HG03432 (cell line): Measurements from ENCODE around the gene KAT8.
A peak's percentile ranks its signal among the peaks of the same experiment; 100 is the strongest.
"Not testable (repeated sequence)": the region's sequence is repeated elsewhere in the genome, so short reads cannot be mapped to it uniquely, and the experiment has no call there.

Experiments used
- ATAC-seq: cut with Tn5 transposase; IDR thresholded peaks from one replicate; pipeline ENCODE4 v1.9.1; 2021; ENCODE audit warnings: mild to moderate bottlenecking, moderate library complexity; ENCODE audit not compliant: unreplicated experiment

The KAT8 gene

DNA sequence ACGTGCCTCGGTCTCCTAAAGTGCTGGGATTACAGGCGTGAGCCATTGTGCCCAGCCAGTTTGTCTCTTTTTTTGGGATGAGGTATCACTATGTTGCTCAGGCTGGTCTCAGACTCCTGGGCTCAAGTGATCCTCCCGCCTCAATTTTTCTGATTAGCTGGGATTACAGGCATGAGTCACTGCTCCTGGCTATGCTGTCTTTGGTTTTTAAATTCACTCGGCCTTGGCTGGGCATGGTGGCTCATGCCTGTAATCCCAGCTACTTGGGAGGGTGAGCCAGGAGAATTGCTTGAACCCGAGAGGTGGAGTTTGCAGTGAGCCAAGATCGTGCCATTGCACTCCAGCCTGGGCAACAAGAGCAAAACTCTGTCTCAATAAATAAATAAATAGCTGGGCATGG is 27.0 kb downstream of the KAT8 start:
- not testable (repeated sequence) for ATAC-seq

DNA sequence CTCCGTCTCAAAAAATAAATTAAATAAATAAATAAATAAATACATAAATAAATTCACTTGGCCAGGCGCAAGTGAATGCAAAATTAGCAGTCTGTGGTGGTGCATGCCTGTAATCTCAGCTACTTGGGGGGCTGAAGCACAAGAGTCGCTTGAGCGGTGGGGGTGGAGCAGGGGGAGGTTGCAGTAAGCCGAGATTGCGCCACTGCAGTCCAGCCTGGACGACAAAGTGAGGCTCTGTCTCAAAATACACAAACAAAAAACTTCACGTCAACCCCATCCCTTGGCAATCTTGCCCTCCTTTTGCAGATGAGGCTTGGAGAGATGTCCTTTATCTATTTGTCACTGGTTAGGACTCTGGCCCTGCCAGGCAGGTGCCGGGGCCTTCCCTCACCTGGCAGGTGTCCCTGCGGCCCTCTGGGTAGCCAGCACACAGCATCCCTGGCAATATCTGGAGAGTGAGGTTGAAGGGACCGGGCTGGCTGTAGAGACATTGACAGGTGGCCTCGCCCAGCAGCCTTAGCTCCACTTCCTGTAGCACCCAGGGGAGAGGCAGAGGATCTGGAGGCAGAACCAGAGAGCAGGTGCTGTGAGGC is 28.0 kb downstream of the KAT8 start:
- ATAC-seq: no peak

DNA sequence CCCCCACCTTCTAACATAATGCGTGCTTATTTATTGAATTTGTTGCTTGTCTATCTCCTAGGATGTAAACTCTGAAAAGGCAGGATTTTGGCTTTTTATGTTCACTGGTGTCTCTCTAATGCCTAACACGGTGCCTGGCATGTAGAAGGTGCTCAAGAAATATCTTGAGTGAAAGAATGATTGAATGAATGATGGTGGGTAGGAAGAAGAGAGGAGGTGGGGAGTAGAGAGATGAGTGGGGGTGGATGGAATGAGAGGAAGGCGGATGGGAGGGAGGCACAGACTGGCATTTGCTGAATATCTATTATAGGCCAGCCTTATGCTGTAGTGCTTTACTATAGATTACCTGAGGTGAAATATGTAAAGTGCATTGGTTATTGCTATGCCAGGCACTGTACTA is 30.1 kb downstream of the KAT8 start:
- no peak for ATAC-seq

DNA sequence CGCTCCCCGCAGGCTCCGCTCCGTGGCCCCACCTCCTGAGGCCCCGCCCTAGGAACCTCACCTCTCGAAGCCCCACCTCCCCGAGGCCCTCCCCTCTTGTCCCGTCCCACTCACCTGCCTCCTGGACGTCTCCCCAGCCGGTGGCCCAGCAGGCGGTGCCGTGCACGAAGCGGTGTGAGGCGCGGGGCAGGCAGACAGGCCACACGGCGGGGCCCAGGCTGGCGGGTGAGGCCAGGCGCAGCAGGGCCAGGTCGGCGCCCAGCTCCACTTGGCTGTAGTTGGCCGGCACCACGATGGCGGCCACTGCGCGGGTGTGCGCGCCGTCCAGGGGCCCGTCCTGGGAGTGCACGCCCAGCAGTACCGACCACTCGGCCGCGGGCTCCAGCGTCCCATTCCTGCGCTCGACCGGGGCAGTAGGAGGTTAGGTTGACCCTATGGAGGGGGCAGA is 30.8 kb downstream of the KAT8 start:
- no peak for ATAC-seq

DNA sequence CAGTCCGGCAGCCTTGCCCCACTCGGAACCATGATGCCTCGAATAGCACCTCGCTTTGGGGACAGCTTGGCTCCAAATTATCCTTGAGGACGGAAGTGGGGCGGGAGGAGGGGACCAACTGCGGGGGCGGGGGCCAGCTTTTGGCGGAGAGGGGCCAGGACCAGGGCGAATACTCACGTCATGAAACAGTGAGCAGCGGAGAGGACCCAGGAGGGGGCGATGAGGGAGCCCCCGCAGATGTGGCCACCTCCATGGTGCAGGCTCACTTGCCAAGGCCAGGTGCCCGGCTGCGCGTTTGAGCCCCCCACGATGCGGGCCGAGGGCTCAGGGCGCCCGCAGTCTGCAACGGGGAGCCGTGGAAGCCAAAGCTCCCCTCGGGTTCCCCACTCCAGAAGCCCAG is 31.4 kb downstream of the KAT8 start:
- no peak for ATAC-seq

DNA sequence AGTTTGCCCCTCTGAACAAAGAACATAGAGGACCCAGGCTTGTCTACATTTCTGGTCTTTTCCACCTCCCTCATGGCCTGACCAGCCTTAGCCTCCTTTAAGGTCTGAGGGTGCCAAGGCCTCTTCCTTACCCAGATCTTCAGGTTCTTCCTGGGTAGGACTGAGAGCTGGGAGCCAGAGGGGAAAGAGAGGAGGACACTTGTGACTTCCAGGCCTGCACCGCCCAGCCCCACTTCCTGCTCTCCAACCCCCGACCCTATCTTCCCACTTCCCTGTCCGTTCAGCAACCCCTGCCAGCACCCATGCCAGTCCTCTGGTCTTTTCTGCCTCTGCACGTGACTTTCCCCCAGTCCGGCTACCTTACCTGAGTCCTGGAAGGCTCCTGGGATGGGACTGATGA is 31.9 kb downstream of the KAT8 start:
- ATAC-seq: no peak

DNA sequence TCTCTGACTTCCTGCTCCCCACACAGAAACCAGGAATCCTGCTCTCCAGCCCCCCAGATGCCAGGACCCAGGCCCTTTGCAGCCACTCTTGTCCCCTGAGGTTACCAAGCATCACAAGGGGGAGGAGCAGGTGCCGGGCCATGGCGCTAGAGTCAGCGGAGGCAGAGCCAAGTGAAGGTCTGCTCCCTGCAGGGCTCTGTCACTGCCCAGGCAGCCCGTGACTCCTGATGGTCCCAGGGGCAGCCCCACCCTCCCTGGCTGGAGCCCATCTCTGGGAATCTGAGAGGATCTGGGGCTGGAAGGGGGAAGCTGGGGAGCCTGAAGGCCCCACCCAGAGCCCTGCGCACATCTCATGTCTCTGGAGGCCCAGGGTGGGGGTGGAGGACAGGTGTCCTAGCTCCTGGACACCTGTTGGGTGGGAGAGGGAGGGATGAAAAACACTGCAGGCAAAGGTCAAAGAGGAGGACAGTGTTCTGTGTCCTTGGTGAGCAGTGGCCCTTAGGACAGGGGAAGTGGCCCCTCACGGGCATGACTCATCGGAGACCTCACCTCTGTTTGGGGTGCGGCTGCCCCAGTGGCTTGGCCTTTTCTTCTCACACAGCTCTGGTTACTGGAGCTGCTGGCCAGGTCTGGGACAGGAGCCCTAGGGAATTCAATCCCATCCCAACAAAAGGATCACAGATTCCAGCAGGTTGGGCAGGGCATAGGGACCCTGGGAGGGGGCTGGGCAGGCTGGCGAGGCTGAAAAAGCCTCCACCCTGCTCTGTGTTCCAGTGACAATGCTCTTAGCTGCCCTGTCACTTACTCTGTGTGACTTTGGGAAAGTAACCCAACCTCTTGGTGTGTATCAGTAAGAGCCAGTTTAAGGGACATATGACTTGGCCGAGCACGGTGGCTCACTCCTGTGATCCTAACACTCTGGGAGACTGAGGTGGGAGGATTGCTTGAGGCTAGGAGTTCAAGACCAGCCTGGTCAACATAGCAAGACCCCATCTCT is 32.7 kb downstream of the KAT8 start, which contains the start of gene PRSS36:
PRSS36 (minus strand) TSS at position 173 of the 997 bp plus-strand sequence; CDS start at position 142, 31 bp downstream.
- ATAC-seq: no peak

DNA sequence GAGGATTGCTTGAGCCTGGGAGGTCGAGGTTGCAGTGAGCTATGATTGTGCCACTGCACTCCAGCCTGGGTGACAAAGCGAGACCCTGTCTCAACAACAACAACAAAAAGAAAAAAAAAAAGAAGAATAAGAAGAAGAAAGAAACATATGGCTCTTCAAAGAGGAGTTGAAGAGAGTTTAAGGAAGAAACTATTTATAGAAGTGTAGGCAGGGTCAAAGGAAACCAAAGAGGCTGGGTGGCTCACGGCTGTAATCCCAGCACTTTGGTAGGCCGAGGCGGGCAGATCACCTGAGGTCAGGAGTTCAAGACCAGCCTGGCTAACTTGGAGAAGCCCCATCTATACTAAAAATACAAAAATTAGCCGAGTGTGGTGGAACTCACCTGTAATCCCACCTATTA is 33.5 kb downstream of the KAT8 start:
- ATAC-seq: not testable (repeated sequence)

DNA sequence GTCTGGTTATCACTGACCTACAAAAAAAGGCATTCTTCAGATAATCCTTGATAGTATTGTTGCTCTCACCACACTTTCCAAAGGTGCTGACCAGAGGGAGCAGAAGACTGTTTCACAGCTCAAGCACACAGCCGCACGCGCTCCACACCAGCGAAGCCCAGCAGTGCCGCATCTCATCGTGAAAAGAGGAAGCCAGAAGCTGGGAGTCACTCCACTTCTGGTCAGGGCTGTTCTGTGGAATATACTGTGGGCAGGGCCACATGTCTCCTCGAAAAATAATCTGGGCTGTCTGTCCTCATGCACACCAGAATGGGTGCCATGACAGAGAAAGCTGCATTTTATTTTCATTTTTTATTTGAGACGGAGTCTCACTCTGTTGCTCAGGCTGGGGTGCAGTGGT is 39.7 kb downstream of the KAT8 start:
- ATAC-seq: no peak

DNA sequence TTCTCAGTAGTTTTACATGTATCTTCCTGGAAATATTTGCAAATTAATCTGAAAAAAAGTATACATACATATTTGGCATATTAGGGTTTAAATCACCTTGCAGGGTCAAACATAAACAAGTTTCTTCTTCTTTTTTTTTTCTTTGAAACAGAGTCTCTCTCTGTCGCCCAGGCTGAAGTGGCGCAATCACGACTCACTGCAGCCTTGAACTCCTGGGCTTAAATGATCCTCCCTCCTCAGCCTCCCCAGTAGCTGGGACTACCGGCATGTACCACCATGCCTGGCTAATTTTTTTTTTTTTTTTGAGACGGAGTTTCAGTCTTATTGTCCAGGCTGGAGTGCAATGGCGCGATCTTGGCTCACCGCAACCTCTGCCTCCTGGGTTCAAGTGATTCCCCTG is 49.9 kb downstream of the KAT8 start:
- ATAC-seq: no peak

DNA sequence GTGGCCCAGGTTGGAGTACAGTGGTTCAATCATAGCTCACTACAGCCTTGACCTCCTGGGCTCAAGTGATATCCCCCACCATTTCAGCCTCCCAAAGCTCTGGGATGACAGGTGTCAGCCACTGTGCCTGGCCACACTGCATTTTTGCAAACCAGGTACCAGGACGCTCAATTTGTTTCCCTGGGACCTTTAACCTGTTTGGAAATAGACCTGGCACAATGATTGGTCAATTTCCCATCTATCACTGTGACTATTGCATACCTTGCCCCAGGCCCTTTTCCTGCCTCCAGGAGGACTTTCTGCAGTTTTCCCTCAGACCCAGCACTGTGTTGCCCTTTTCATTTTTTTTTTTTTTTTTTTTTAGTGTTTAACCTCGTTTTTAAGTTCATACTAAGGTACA is 51.4 kb downstream of the KAT8 start:
- no peak for ATAC-seq

DNA sequence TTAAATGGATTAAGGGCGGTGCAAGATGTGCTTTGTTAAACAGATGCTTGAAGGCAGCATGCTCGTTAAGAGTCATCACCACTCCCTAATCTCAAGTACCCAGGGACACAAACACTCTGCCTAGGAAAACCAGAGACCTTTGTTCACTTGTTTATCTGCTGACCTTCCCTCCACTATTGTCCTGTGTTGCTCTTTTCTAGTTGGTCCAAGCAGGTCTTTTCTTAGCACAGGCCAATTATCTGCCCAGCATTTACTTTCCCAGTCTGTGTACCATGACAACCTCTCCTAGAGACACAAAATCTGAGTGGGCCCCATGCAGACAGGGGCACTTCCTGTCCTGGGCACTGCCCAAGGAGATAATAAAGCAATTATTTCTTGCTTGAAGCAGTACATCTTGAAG is 52.6 kb downstream of the KAT8 start:
- not testable (repeated sequence) for ATAC-seq

DNA sequence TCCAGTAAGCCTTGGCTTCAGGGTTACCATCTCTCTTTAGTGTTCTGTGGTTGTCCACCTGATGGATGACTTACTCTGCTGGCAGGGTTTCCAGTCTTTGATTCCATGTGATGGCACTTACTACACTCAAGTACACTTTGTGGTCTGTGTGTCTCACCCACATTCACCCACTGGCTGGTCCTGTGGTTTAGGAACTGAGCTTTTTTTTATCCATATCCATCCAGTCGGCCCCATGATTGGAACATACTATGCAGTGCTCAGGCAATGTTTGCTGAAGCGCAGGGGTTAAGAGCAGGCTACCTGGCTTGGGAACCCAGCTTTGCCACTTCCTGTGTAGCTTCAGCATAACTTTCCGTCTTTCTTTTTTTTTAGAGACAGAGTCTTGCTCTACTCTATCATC is 59.7 kb downstream of the KAT8 start:
- ATAC-seq: no peak

DNA sequence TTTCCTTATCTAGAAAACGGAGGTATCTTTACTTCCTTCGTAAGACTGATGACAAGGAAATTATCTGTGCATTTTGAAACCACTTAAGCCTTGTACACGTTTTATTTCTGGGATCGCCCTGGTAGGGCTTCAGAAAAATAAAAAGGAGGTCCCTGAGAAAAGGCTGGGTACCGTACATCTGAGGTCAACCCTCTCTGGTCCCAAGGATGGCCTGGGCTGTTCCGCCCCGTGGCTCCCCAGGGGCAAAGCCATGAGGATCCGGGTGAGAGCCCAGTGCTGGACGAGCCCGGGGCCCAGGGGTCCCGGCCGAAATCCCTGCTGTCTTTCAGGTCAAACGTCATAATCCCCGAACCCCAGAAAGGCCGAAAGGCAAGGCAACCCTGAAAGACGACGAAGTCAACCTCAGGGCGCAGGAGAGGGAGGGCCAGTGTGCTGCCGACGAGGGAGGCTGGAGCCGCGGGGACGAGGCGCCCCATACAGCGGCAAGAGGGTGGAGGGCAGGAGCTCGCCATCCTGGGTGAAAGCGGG is 61.8 kb downstream of the KAT8 start:
- no peak for ATAC-seq

DNA sequence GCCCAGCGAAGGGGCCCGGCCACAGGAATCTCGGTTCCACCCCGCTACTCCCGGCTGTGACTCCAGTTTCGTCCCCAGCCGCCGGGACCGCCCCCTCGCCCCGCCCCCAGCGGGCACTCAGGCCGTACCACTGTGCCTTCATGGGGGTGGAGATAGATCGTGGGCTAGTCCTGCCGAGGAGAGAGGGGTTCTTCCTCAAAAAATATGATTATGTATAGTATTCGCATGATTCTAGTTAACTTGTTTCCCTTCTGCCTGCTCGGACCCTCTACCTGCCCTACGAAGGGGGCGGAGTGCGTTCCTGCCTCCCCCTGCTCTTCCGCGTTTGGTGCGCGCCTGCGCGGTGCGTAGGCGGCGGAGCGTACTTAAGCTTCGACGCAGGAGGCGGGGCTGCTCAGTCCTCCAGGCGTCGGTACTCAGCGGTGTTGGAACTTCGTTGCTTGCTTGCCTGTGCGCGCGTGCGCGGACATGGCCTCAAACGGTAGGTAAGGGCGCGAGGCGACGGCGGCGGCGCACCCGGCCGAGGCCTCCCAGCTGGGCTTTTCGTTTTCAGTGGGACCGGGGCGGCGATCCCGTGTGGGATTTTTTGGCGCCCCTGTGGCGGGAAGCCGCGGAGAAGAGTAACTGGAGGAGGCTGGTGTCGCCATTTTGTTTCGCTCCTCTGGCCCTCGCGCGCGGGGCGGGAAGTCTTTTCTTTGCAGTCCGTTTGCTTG is 62.4 kb downstream of the KAT8 start, which contains the start of gene FUS:
FUS (plus strand) TSS at position 393 of the 713 bp plus-strand sequence; CDS start at position 469, 76 bp downstream.
- ATAC-seq: peak; percentile 59
